HepG2 (cell line): Measurements from ENCODE around the gene TOPORS. TPM values are rescaled to one million over a fixed set of nuclear protein-coding genes. Genes with fewer than 3 reads are reported as not detected.

Experiments
- KLF9 ChIP-seq: IDR thresholded peaks from 2 replicates; pipeline ENCODE4 v1.6.1; 2016; ENCODE audit warnings: low read depth
- SAFB2 ChIP-seq: sonication (generic); formaldehyde crosslinking; IDR thresholded peaks from 2 replicates; pipeline ENCODE4 v1.5.1; 2020; ENCODE audit warnings: missing genetic modification reagents, low read depth, mild to moderate bottlenecking, borderline replicate concordance
- SALL2 ChIP-seq: sonication (generic); formaldehyde crosslinking; IDR thresholded peaks from 2 replicates; pipeline ENCODE4 v1.8.1; 2023; ENCODE audit warnings: mild to moderate bottlenecking, missing genetic modification reagents, inconsistent platforms
- SRSF4 ChIP-seq: fragments of 200-400 bp; formaldehyde crosslinking; IDR thresholded peaks from one replicate; pipeline ENCODE4 v1.6.1; 2018; ENCODE audit warnings: mild to moderate bottlenecking, low read depth, low read length, moderate library complexity; ENCODE audit not compliant: poor library complexity, severe bottlenecking
- TAF1 ChIP-seq: sonication (generic); formaldehyde crosslinking; IDR thresholded peaks from 2 replicates; pipeline ENCODE4 v1.4.0; 2020; ENCODE audit warnings: missing genetic modification reagents
- TBP ChIP-seq: sonication (generic); formaldehyde crosslinking; IDR thresholded peaks from 2 replicates; pipeline ENCODE4 v1.5.0; 2020; ENCODE audit warnings: missing genetic modification reagents
- TSC22D2 ChIP-seq: sonication (generic); formaldehyde crosslinking; IDR thresholded peaks from 2 replicates; pipeline ENCODE4 v1.5.1; 2020; ENCODE audit warnings: missing genetic modification reagents, mild to moderate bottlenecking, borderline replicate concordance
- ZNF282 ChIP-seq: fragments of 450-650 bp; IDR thresholded peaks from 2 replicates; pipeline ENCODE4 v1.6.1; 2018; ENCODE audit not compliant: partially characterized antibody
- ZNF563 ChIP-seq: sonication (generic); formaldehyde crosslinking; IDR thresholded peaks from 2 replicates; pipeline ENCODE4 v1.8.0; 2022; ENCODE audit warnings: mild to moderate bottlenecking, moderate library complexity, missing genetic modification reagents
- polyA plus RNA-seq, 8 experiments: library from polyadenylated mRNA; depleted of rRNA in 3 of 8; stranded (reverse) in 7 of 8; unstranded in 1 of 8; fragments of >200 nt; fragmentation: Illumina TruSeq in 4 of 8; extraction: Trizol in 4 of 8; gene quantifications; 2 replicates each; pipeline versions ENCODE4 v1.2.1 to v1.2.3, GENCODE V29; 2011 to 2016; ENCODE audit warnings: low read depth in 4 of 8, missing spikeins in 1 of 8, mixed read lengths in 1 of 8; ENCODE audit not compliant: insufficient read depth in 1 of 8
- total RNA-seq, 5 experiments: library from RNA; depleted of rRNA; stranded (reverse); fragments of >200 nt; fragmentation: Illumina TruSeq; extraction: Trizol; gene quantifications; 2 replicates each; pipeline ENCODE4 v1.2.3, GENCODE V29; 2016; ENCODE audit warnings: low read depth in 1 of 5
- TF ChIP-seq, protein P1 (sequence below): sonication (generic); formaldehyde crosslinking; IDR thresholded peaks from 2 replicates; pipeline ENCODE4 v1.5.1; 2020; ENCODE audit warnings: missing genetic modification reagents, mild to moderate bottlenecking, borderline replicate concordance
- TF ChIP-seq, protein P2 (sequence below): IDR thresholded peaks from 2 replicates; pipeline ENCODE4 v1.6.1; 2016; ENCODE audit warnings: control low read depth
- TF ChIP-seq, protein P3 (sequence below): sonication (generic); formaldehyde crosslinking; IDR thresholded peaks from 2 replicates; pipeline ENCODE4 v1.4.0; 2020; ENCODE audit warnings: missing genetic modification reagents
- TF ChIP-seq, protein P4 (sequence below): sonication (generic); formaldehyde crosslinking; conservative IDR thresholded peaks from 2 replicates; pipeline ENCODE4 v1.4.0; 2020; ENCODE audit warnings: mild to moderate bottlenecking, missing genetic modification reagents, moderate library complexity
- TF ChIP-seq, protein P5 (sequence below): sonication (generic); formaldehyde crosslinking; IDR thresholded peaks from 2 replicates; pipeline ENCODE4 v1.4.0; 2020; ENCODE audit warnings: missing genetic modification reagents, borderline replicate concordance
- TF ChIP-seq, protein P6 (sequence below): sonication (generic); formaldehyde crosslinking; IDR thresholded peaks from 2 replicates; pipeline ENCODE4 v1.5.0; 2020; ENCODE audit warnings: missing genetic modification reagents

TOPORS gene
- total and polyA plus RNA-seq, 2 of the 13 experiments (the other 11 are each of a cell fraction or from before 2014, with no cell fraction given): 6.8 to 19.6 TPM

DNA sequence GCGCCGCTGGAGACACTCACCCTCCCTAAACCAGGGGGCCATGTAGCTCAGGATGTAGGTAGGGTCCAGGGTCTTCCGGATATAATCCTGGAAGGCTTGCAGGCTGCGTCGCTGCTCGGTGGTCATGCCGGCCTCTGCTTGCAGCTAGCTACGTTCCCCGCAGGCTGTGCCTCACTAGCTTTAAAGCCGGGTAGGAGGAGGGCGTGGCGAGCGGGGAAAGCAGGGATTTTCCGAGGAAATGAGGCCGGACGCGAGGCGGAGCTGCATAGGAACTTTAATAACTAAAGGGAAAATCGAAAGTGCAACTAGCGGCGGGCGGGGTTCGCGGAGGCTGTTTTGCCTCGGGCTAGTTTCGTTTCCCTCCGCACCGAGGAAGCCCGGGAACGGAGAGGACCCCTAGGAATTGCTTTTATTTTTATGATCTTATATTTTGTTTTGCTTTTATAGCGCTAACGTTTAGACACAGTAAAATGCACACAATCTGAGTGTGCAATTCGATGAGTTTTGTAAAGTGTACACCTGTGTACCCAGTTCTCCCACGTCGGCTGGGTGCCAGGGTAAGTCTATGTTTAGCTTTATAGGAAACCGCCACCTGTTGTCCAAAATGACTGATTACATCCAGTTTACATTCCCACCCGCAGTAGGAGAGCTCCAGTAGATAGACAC, 26.2 kb downstream of the TOPORS start, which contains the start of gene RIGI (continued):
- TF ChIP-seq, protein P1, sequence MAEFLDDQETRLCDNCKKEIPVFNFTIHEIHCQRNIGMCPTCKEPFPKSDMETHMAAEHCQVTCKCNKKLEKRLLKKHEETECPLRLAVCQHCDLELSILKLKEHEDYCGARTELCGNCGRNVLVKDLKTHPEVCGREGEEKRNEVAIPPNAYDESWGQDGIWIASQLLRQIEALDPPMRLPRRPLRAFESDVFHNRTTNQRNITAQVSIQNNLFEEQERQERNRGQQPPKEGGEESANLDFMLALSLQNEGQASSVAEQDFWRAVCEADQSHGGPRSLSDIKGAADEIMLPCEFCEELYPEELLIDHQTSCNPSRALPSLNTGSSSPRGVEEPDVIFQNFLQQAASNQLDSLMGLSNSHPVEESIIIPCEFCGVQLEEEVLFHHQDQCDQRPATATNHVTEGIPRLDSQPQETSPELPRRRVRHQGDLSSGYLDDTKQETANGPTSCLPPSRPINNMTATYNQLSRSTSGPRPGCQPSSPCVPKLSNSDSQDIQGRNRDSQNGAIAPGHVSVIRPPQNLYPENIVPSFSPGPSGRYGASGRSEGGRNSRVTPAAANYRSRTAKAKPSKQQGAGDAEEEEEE (CRISPR knock-in tag): no peak
- TF ChIP-seq, protein P2, sequence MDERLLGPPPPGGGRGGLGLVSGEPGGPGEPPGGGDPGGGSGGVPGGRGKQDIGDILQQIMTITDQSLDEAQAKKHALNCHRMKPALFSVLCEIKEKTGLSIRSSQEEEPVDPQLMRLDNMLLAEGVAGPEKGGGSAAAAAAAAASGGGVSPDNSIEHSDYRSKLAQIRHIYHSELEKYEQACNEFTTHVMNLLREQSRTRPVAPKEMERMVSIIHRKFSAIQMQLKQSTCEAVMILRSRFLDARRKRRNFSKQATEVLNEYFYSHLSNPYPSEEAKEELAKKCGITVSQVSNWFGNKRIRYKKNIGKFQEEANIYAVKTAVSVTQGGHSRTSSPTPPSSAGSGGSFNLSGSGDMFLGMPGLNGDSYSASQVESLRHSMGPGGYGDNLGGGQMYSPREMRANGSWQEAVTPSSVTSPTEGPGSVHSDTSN: no peak
- TF ChIP-seq TBP (CRISPR knock-in tag) (no peak), KLF9 (CRISPR knock-in tag) (0 out of 2 replicates have a peak, but pooled peaks have one; percentile 35), TSC22D2 (CRISPR knock-in tag) (no peak), TAF1 (CRISPR knock-in tag) (peak; percentile 69; the same call in 1 of the 2 replicates), SAFB2 (CRISPR knock-in tag) (no peak), SALL2 (no peak), SRSF4 (no peak), ZNF282 (no peak), ZNF563 (no peak)
- TF ChIP-seq, protein P3, sequence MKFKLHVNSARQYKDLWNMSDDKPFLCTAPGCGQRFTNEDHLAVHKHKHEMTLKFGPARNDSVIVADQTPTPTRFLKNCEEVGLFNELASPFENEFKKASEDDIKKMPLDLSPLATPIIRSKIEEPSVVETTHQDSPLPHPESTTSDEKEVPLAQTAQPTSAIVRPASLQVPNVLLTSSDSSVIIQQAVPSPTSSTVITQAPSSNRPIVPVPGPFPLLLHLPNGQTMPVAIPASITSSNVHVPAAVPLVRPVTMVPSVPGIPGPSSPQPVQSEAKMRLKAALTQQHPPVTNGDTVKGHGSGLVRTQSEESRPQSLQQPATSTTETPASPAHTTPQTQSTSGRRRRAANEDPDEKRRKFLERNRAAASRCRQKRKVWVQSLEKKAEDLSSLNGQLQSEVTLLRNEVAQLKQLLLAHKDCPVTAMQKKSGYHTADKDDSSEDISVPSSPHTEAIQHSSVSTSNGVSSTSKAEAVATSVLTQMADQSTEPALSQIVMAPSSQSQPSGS: no peak
- TF ChIP-seq, protein P4, sequence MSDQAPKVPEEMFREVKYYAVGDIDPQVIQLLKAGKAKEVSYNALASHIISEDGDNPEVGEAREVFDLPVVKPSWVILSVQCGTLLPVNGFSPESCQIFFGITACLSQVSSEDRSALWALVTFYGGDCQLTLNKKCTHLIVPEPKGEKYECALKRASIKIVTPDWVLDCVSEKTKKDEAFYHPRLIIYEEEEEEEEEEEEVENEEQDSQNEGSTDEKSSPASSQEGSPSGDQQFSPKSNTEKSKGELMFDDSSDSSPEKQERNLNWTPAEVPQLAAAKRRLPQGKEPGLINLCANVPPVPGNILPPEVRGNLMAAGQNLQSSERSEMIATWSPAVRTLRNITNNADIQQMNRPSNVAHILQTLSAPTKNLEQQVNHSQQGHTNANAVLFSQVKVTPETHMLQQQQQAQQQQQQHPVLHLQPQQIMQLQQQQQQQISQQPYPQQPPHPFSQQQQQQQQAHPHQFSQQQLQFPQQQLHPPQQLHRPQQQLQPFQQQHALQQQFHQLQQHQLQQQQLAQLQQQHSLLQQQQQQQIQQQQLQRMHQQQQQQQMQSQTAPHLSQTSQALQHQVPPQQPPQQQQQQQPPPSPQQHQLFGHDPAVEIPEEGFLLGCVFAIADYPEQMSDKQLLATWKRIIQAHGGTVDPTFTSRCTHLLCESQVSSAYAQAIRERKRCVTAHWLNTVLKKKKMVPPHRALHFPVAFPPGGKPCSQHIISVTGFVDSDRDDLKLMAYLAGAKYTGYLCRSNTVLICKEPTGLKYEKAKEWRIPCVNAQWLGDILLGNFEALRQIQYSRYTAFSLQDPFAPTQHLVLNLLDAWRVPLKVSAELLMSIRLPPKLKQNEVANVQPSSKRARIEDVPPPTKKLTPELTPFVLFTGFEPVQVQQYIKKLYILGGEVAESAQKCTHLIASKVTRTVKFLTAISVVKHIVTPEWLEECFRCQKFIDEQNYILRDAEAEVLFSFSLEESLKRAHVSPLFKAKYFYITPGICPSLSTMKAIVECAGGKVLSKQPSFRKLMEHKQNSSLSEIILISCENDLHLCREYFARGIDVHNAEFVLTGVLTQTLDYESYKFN: peak; percentile 23; the same call in 1 of the 2 replicates
- TF ChIP-seq, protein P5, sequence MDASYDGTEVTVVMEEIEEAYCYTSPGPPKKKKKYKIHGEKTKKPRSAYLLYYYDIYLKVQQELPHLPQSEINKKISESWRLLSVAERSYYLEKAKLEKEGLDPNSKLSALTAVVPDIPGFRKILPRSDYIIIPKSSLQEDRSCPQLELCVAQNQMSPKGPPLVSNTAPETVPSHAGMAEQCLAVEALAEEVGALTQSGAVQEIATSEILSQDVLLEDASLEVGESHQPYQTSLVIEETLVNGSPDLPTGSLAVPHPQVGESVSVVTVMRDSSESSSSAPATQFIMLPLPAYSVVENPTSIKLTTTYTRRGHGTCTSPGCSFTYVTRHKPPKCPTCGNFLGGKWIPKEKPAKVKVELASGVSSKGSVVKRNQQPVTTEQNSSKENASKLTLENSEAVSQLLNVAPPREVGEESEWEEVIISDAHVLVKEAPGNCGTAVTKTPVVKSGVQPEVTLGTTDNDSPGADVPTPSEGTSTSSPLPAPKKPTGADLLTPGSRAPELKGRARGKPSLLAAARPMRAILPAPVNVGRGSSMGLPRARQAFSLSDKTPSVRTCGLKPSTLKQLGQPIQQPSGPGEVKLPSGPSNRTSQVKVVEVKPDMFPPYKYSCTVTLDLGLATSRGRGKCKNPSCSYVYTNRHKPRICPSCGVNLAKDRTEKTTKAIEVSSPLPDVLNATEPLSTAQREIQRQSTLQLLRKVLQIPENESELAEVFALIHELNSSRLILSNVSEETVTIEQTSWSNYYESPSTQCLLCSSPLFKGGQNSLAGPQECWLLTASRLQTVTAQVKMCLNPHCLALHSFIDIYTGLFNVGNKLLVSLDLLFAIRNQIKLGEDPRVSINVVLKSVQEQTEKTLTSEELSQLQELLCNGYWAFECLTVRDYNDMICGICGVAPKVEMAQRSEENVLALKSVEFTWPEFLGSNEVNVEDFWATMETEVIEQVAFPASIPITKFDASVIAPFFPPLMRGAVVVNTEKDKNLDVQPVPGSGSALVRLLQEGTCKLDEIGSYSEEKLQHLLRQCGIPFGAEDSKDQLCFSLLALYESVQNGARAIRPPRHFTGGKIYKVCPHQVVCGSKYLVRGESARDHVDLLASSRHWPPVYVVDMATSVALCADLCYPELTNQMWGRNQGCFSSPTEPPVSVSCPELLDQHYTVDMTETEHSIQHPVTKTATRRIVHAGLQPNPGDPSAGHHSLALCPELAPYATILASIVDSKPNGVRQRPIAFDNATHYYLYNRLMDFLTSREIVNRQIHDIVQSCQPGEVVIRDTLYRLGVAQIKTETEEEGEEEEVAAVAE (CRISPR knock-in tag): no peak
- TF ChIP-seq, protein P6, sequence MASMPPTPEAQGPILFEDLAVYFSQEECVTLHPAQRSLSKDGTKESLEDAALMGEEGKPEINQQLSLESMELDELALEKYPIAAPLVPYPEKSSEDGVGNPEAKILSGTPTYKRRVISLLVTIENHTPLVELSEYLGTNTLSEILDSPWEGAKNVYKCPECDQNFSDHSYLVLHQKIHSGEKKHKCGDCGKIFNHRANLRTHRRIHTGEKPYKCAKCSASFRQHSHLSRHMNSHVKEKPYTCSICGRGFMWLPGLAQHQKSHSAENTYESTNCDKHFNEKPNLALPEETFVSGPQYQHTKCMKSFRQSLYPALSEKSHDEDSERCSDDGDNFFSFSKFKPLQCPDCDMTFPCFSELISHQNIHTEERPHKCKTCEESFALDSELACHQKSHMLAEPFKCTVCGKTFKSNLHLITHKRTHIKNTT (CRISPR knock-in tag): no peak
